ENCODE results near the gene KAZN.

Gene KAZN

GRCh38 chr1:15101801-15102200 is 503.3 kb downstream of the KAZN start:
- no peak for DNase-seq

GRCh38 chr1:15102646-15103045 is 504.2 kb downstream of the KAZN start:
- DNase-seq, result no peak

- DNase-seq, result no peak
Observed at GRCh38 chr1:15103211-15103610, 504.7 kb downstream of the KAZN start.

- no peak for DNase-seq
Observed at GRCh38 chr1:15103906-15104305, 505.4 kb downstream of the KAZN start.

GRCh38 chr1:15104768-15105167 is 506.3 kb downstream of the KAZN start:
- no peak for DNase-seq

GRCh38 chr1:15106608-15107007 is 508.1 kb downstream of the KAZN start:
- no peak for DNase-seq

- DNase-seq, result no peak
Observed at GRCh38 chr1:15107058-15107687, 508.7 kb downstream of the KAZN start.

GRCh38 chr1:15107911-15108310 is 509.4 kb downstream of the KAZN start:
- DNase-seq, result no peak

GRCh38 chr1:15110128-15110866 is 511.8 kb downstream of the KAZN start:
- DNase-seq, result no peak

GRCh38 chr1:15110867-15111230 is 512.4 kb downstream of the KAZN start:
- no peak for DNase-seq

GRCh38 chr1:15113146-15113545 is 514.7 kb downstream of the KAZN start:
- DNase-seq, result no peak

GRCh38 chr1:15114884-15115283 is 516.4 kb downstream of the KAZN start:
- no peak for DNase-seq

- DNase-seq, result no peak
Observed at GRCh38 chr1:15115542-15116330, 517.3 kb downstream of the KAZN start.

GRCh38 chr1:15116966-15117365 is 518.5 kb downstream of the KAZN start:
- no peak for DNase-seq

GRCh38 chr1:15117671-15118325 is 519.3 kb downstream of the KAZN start:
- no peak for DNase-seq

GRCh38 chr1:15118579-15118978 is 520.1 kb downstream of the KAZN start:
- DNase-seq, result no peak

- no peak for DNase-seq
Observed at GRCh38 chr1:15120251-15120945, 521.9 kb downstream of the KAZN start.

GRCh38 chr1:15122331-15122730 is 523.8 kb downstream of the KAZN start:
- DNase-seq, result no peak

- DNase-seq, result no peak
Observed at GRCh38 chr1:15123270-15123669, 524.8 kb downstream of the KAZN start.

- no peak for DNase-seq
Observed at GRCh38 chr1:15123925-15124324, 525.4 kb downstream of the KAZN start.

- no peak for DNase-seq
Observed at GRCh38 chr1:15124362-15125100, 526.0 kb downstream of the KAZN start.

GRCh38 chr1:15125101-15125745 is 526.7 kb downstream of the KAZN start:
- DNase-seq, result no peak

Measured in fibroblast of skin of right quadriceps (primary cell).